Large intestine (tissue), 3 donors: ENCODE results near the gene WTAP. TPM values are rescaled to one million over a fixed set of nuclear protein-coding genes. Genes with fewer than 3 reads are reported as not detected.
"Not testable (repeated sequence)": the region's sequence is repeated elsewhere in the genome, so short reads cannot be mapped to it uniquely, and the experiment has no call there.

Source experiments
- DNase-seq, 2 donors: peaks; one replicate each; pipeline versions ENCODE4 v3.0.0 to v3.0.0-alpha.2; 2013
- H3K27ac ChIP-seq: one replicate; pipeline ENCODE4 v1.5.1; 2013; ENCODE audit warnings: low read length
- H3K27me3 ChIP-seq: 2 replicates; pipeline ENCODE4 v1.6.1; 2013; ENCODE audit warnings: low read length; ENCODE audit not compliant: control insufficient read depth, insufficient read depth
- H3K36me3 ChIP-seq: 2 replicates; pipeline ENCODE4 v1.6.1; 2013; ENCODE audit warnings: low read length; ENCODE audit not compliant: control insufficient read depth, insufficient read depth
- H3K4me1 ChIP-seq: one replicate; pipeline ENCODE4 v1.6.1; 2013; ENCODE audit warnings: low read length; ENCODE audit not compliant: control insufficient read depth, insufficient read depth
- H3K4me3 ChIP-seq: one replicate; pipeline ENCODE4 v1.5.1; 2013; ENCODE audit warnings: low read length
- H3K9me3 ChIP-seq: one replicate; pipeline ENCODE4 v1.6.1; 2013; ENCODE audit warnings: mild to moderate bottlenecking, low read depth, low read length, moderate library complexity; ENCODE audit not compliant: control insufficient read depth
- WGBS: methylation state at CpG from one replicate; pipeline ENCODE4 v1.1.5; 2013; ENCODE audit warnings: low lambda C conversion rate; ENCODE audit not compliant: insufficient coverage; 5-methylcytosine and 5-hydroxymethylcytosine counted together
- polyA plus RNA-seq: library from polyadenylated mRNA; unstranded; fragments of 120-200 nt; gene quantifications from one replicate; pipeline ENCODE4 v1.2.1, GENCODE V29; 2013

Gene WTAP
- polyA plus RNA-seq, 1 donor: 99.7 TPM

DNA sequence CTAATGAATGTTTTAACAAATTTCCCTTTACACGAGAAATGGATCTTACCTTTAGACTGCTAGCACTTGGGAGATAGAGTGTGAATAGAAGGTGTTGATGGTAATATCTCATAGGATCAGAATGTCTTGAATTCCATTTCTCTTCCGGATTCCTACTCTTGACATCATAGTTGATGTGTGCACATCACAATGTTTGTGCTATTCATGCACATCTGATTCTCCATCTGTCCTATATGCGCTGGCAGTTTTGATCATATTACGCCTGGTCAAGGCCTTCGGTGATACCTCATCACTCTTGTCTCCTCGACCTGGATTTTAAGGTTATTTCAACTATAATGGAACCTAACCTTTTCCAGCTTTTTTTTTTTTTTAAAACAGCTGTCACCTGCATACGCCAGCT lies 17.8 kb downstream of the WTAP start:
- 87% methylated on average over 6 of the region's 7 CpGs for WGBS
- no peak overlapping the region for H3K4me3 ChIP-seq
- H3K36me3 ChIP-seq: peaks cover 73% of the 10 kb centered on the region
- H3K9me3 ChIP-seq: no peaks in the 10 kb centered on the region
- H3K27me3 ChIP-seq: no peaks in the 10 kb centered on the region
- no peak overlapping the region for H3K27ac ChIP-seq
- no peaks in the 10 kb centered on the region for H3K4me1 ChIP-seq
- no peak for DNase-seq

GRCh38 chr6:159746759-159747158 lies 19.5 kb downstream of the WTAP start:
- no peak for DNase-seq
- Histone ChIP-seq H3K9me3 (no peaks in the 10 kb centered on the region), H3K36me3 (peaks cover 68% of the 10 kb centered on the region), H3K27me3 (no peaks in the 10 kb centered on the region), H3K4me1 (no peaks in the 10 kb centered on the region), H3K27ac (no peak overlapping the region), H3K4me3 (no peak overlapping the region)
- 100% methylated on average over 1 of the region's 1 CpG for WGBS

GRCh38 chr6:159748127-159748526 lies 20.8 kb downstream of the WTAP start:
- not testable (repeated sequence) for DNase-seq, H3K27me3 ChIP-seq, H3K4me3 ChIP-seq, H3K4me1 ChIP-seq, H3K9me3 ChIP-seq, H3K27ac ChIP-seq
- peaks cover 68% of the 10 kb centered on the region for H3K36me3 ChIP-seq
- WGBS: no CpG with 5 or more reads among the region's 7 CpGs

DNA sequence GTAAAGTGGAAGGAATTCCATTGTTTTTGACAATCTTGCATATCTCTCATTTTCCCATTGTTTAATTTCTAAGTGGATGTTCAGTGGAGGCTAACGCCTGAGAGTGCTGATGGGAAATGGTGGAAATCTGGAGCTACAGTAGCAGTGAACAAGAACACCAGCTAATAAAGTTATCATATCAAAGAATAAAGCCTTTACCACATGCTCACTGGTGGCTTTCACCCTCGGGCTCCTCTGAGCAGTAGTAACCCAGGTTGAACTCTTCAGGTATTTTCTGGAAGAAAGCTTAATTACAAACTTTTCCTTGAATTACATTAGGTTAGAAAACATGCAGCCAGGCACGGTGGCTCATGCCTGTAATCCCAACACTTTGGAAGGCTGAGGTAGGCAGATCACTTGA lies 24.1 kb downstream of the WTAP start:
- Histone ChIP-seq H3K27ac (no peak overlapping the region), H3K4me1 (no peaks in the 10 kb centered on the region), H3K9me3 (no peaks in the 10 kb centered on the region), H3K36me3 (peaks cover 63% of the 10 kb centered on the region), H3K27me3 (no peaks in the 10 kb centered on the region), H3K4me3 (no peak overlapping the region)
- WGBS: no CpG with 5 or more reads among the region's 3 CpGs
- no peak for DNase-seq

GRCh38 chr6:159753081-159753872 lies 26.0 kb downstream of the WTAP start:
- Histone ChIP-seq H3K4me3 (no peak overlapping the region), H3K9me3 (no peaks in the 10 kb centered on the region), H3K27me3 (no peaks in the 10 kb centered on the region), H3K36me3 (peaks cover 65% of the 10 kb centered on the region), H3K4me1 (no peaks in the 10 kb centered on the region), H3K27ac (no peak overlapping the region)
- no peak for DNase-seq
- WGBS: no CpG with 5 or more reads among the region's 6 CpGs

GRCh38 chr6:159754401-159754800 lies 27.1 kb downstream of the WTAP start:
- Histone ChIP-seq H3K27me3 (no peaks in the 10 kb centered on the region), H3K9me3 (no peaks in the 10 kb centered on the region), H3K4me3 (no peak overlapping the region), H3K27ac (no peak overlapping the region), H3K4me1 (no peaks in the 10 kb centered on the region), H3K36me3 (peaks cover 63% of the 10 kb centered on the region)
- WGBS: no CpG with 5 or more reads among the region's 2 CpGs
- no peak for DNase-seq

DNA sequence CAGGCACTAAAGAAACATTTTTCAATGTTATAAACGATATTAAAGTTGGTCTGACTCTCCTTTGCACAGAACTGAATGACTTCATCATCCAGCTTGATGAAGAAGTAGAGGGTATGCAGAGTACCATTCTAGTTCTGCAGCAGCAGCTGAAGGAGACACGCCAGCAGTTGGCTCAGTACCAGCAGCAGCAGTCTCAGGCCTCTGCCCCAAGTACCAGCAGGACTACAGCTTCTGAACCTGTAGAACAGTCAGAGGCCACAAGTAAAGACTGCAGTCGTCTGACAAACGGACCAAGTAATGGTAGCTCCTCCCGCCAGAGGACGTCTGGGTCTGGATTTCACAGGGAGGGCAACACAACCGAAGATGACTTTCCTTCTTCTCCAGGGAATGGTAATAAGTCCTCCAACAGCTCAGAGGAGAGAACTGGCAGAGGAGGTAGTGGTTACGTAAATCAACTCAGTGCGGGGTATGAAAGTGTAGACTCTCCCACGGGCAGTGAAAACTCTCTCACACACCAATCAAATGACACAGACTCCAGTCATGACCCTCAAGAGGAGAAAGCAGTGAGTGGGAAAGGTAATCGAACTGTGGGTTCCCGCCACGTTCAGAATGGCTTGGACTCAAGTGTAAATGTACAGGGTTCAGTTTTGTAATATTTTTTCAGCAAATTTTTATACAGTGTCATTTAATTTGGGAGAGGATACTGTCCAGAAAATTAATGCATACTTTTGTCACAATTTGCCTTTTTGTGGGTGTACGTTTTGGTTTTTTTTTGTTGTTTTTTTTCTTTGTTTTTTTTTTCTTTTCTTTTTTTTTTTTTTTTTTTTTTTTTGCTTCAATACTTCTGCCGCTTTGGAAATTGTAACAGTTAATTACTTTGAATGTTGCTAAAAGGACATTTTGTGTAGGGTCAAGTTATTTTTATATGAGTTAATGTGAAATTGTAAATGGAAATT lies 27.9 kb downstream of the WTAP start:
- Histone ChIP-seq H3K36me3 (peaks cover 59% of the 10 kb centered on the region), H3K27ac (no peak overlapping the region), H3K9me3 (no peaks in the 10 kb centered on the region), H3K4me1 (no peaks in the 10 kb centered on the region), H3K4me3 (no peak overlapping the region), H3K27me3 (no peaks in the 10 kb centered on the region)
- DNase-seq: no peak
- WGBS: 75% methylated on average over 5 of the region's 15 CpGs

- Histone ChIP-seq H3K36me3 (peaks cover 56% of the 10 kb centered on the region), H3K4me1 (peaks cover 4% of the 10 kb centered on the region), H3K27me3 (no peaks in the 10 kb centered on the region), H3K4me3 (no peak overlapping the region), H3K27ac (no peak overlapping the region), H3K9me3 (no peaks in the 10 kb centered on the region)
- no peak for DNase-seq
- no CpG with 5 or more reads among the region's 4 CpGs for WGBS
These were observed 29.2 kb downstream of the WTAP start for GRCh38 chr6:159756508-159756907.

DNA sequence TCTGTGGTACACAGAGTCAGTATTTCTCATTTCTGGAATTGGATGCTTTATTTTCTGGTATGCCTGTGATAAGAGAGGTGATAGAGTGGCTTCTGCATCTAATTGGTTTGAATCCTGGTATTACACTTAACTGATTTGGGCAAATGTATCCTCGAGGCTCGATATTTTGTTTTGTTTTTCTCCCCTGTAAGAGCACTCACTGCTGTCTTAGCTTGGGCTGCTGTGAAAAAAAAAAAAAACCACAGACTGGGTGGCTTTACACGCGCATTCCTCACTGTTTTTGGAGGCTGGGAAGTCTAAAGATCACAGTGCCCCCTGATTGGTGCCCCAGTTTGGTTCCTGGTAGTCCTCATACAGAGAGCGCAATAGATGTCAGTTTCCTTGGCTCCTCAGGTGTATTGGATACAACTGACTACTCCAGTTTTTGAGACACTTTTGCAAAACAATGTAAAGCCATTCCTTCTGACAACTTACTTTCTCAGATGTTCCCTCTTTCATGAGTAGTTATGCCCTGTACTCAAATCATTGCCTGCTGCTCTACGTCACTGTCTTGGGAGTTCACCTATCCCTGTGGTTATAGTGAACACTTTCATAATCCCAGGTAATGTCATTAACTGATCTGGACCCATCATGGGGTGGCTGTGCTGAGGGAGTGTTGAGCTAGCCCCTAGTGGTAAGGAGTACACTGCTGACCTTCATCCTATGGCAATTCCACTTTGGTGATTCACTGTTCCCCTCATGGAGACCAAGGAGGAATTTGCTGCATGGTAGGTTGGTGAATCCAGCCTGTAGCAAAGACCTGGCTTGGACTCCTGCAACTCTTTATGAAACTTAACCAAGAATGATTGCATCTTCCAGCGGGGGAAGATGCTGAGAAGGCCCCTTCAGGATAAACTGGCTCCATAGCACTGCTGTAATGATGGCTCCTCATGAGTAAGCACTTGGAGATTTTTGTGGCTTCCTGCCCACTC lies 31.0 kb downstream of the WTAP start:
- H3K27ac ChIP-seq: no peak overlapping the region
- no CpG with 5 or more reads among the region's 7 CpGs for WGBS
- no peaks in the 10 kb centered on the region for H3K9me3 ChIP-seq
- H3K27me3 ChIP-seq: no peaks in the 10 kb centered on the region
- H3K36me3 ChIP-seq: peaks cover 48% of the 10 kb centered on the region
- DNase-seq: no peak
- no peak overlapping the region for H3K4me3 ChIP-seq
- peaks cover 11% of the 10 kb centered on the region for H3K4me1 ChIP-seq

- no peaks in the 10 kb centered on the region for H3K27me3 ChIP-seq
- DNase-seq: no peak
- H3K9me3 ChIP-seq: no peaks in the 10 kb centered on the region
- peaks cover 11% of the 10 kb centered on the region for H3K4me1 ChIP-seq
- no peak overlapping the region for H3K4me3 ChIP-seq
- H3K27ac ChIP-seq: no peak overlapping the region
- WGBS: no CpG with 5 or more reads among the region's 2 CpGs
- H3K36me3 ChIP-seq: peaks cover 46% of the 10 kb centered on the region
These were observed 32.3 kb downstream of the WTAP start for GRCh38 chr6:159759645-159760044.
